Cardiac septum (tissue), 1 donor: ENCODE measurements around the gene HRH4. TPM values are rescaled to one million over a fixed set of nuclear protein-coding genes. Genes with fewer than 3 reads are reported as not detected.

ENCODE experiments used
- DNase-seq: peaks from one replicate; pipeline ENCODE4 v3.0.0-alpha.2; 2020; ENCODE audit warnings: low spot score
- intact Hi-C: fragments of 100-400 bp; cut with DNase I; formaldehyde crosslinking; loops from one replicate; pipeline ENCODE4 v1.14.0; 2022
- total RNA-seq: library from RNA; stranded (reverse); fragmentation: NEBNext Ultra II Directional; extraction: Animal tissue kit (Norgen Biotek cat#: 25700); gene quantifications from one replicate; pipeline ENCODE4 v1.2.1, GENCODE V29; 2021
- donor health status: DM: no; HTN: no; CAD: no.

HRH4 gene
- total RNA-seq, 1 donor from 2014 or later: 0.08 TPM

DNA sequence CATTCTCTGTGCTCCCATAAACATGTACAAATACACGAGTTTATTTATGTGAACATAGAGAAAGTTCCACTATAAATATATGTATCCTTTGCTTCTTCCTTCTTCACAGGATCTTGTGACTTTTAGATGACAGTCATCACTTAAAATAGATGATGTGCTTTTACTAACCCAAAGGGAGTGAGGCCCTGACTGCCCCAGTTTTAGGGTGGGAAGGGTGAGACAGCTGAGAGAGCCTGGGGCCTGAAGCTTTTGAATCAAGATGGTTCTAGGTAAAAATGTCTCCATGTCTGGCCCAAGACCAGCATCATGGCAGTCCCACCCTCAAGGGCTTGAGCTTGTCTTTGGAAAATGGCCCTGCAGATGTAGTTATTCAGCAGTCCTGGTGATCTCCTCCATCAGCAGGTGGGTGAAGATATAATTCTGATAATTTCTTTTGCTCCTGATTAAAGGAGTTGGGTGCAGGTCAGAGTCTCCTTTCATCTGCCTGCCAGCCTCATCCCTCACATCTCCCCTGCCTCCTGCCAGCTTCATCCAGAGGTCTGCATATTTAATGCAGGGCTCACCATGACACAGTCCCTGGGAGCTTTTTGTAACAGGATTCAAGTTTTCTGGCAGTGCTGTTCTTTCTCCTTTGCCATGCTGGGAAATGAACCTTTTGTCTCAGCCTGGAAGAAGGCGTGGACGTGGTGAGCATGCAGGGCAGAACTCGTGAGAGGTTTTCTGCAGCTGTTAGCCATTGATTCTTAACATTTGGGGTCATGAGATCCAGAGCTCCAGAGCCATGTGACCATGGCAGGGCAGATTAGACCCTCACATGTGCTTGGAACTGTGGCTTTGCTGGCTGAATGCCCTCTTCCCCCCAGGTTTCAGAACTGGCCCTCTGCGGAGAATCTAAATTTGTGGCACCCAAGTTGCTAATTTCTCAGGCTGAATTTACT, 2.7 kb downstream of the HRH4 start:
- intact Hi-C loops: no loop called here
- no peak for DNase-seq

DNA sequence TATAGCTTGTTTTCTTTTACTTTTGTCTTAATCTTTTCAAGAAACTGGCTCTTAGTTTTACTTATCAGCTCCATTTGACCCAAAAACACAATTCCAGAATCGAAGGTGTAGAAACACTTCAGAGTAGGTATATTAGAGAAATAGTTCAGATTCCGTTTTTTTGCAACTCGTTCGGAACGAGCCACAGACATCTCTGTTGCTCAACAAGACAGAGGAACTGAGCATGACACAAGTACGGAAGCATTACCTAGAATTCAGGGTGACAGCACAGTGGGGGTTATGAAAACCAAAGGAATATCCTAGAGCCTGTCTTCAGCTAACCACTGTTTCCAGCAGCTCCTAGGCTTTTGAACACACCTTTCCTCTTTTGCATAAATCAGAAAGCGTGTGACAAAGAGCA, 5.0 kb downstream of the HRH4 start:
- intact Hi-C loops: no loop called here
- no peak for DNase-seq

DNA sequence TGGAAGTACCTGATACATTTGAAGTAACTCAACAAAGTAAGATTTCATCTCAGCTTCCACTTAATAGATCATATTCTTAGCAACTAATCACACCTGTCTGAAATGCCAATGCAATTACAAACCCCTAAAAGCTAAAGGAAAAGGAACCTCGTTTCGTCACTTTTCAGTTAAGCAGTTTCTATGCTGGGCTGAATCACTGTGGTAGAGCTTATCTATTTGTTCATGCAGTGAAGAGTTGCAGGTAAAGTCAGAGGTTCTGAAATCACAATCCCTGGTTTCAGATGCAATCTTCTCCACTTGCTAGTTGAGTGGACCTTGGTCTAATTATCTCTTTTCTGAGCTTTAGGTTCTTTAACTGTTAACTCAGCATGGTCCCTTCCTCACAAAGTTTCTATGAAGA, 6.3 kb downstream of the HRH4 start:
- intact Hi-C loops: no loop called here
- DNase-seq: no peak

DNA sequence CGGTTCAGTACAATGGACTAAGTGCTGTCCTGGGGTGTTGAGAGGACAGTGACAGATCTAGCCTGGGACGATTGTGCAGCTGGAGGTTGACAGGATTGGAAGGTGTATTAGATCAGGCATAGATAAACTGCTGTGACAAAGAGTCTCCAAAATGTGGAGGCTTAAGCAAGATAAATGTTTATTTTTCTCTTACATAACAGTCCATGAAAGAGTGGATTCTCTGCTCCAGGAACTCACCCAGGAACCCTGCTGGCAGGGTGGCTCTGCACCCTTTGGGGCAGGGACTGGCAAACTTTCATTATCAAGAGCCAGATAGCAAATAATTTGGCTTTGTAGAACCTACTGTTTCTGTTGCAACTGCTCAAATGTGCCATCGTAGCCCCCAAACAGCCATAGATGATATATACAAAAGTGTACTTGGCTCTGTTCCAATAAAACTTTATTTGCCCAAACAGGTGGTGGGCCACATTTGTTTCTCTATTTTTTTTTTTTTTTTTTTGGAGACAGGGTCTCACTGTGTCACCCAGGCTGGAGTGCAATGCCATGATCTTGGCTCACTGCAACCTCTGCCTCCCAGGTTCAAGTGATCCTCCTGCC, 9.7 kb downstream of the HRH4 start:
- no peak for DNase-seq
- intact Hi-C loops: no loop called here

DNA sequence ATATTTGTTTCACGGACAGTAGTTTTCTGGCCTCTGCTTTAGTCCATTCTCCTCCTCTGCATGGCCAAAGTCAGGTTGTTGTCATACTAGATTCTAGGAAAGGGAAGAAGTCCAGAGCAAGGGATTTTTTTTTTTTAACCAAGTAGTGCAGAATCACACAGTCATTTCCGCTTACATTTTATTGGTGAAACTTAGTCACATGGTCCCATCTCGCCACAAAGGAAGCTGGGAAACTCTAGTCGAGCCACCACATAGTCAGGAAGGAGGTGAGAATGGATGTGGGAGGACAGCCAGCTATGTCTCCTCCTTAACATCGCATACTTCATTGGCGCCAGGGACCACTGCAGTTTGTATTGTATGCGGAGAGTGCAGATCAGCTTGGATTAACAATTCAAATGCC, 10.4 kb downstream of the HRH4 start:
- intact Hi-C loops: no loop called here
- DNase-seq: no peak

DNA sequence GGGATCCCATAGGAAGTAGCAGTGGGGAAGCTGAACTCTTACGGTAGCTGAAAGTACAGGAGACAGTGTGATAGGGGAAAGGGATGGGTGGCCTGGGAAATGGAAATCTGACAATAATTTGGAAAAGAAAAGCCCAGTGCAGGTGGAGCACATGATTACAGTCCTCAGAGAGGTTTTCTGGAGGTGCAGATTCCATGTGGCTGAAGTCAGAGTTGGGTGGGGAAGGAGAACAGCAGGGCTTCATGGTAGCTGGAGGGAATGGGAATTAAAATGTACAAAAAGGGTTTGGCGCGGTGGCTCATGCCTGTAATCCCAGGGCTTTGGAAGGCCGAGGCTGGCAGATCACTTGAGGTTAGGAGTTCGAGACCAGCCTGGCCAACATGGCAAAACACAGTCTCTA, 12.2 kb downstream of the HRH4 start:
- DNase-seq: no peak
- intact Hi-C loops: no loop called here

DNA sequence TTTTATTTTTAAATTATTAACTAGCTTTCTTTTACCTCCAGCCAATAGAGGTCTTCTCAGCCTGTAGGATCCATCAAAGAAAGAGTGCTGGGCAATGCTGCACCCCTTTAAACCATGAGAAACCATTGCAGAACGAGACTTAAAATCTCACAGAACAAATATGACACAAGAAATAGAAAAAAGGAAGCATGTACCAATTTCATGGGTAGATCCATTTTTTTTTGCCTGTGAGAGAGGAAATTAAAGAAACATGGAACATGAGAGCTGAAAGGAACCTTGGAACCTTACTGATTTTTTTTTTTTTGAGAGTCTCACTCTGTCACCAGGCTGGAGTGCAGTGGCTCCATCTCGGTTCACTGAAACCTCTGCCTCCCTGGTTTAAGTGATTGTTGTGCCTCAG, 14.0 kb downstream of the HRH4 start:
- DNase-seq: no peak
- intact Hi-C loops: no loop called here

DNA sequence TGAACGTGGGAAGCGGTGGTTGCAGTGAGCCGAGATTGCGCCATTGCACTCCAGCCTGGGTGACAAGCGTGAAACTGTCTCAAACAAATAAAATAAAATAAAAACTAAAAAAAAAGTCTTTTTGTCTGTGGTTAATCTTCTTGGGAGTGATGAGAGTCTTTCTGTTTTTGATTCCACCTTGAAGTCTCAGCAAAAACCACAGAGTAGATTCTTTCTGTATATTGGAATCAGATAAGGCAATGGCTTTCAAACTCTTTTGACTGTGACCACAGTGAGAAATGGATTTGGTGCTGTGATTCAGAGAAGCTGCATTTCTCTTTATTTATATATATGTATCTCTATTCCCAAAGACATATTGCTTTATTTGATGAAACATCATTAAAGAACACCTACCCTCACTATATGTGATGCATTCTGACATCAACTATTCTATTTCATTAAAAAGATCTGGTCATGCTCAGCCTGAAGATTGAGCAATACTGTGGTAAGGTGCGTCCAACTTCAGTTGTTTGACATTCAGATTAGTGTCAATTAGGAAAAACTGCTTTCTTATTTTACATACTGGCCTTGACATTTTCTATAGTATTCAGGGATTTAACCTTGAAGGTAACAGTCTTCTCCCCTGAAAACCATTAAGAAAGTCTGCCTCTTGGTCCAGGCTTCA, 15.6 kb downstream of the HRH4 start:
- intact Hi-C loops: no loop called here
- no peak for DNase-seq

DNA sequence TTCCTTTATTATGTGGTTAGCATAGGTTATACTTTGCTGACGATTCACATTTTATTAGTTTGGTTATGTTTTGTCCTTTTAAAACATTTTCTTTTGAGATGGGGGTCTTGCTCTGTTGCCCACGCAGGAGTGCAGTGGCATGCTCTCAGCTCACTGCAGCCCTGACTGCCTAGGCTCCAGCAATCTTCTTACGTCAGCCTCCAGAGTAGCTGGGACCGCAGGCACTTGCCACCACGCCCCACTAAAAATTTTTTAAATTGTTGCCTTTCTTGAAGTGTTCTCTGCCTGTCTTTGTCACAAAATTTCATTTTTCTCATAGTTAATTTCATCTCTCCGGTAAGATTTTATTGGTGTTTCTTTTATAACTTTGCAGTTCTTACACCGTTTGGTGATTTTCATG, 18.9 kb downstream of the HRH4 start:
- intact Hi-C loops: no loop called here
- DNase-seq: no peak

DNA sequence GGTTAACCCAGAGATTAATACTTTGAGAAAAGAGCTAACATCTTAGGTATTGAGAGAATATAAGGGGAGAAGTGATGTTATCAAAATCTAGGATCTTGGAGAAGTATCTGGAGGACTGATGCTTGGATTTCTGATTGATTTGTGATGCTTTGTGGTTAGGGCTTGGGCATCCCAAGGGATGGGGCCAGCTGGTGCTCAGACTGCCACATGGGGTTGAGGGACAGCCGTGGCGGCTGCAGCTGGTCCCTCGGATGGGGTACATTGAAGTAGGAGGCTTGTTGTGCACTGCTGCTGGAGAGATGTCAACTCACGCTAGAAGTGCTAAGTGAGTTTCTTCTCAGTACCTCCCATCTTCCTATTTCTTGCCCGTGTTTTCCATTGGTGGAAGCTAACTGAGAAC, 22.4 kb downstream of the HRH4 start:
- DNase-seq: no peak
- intact Hi-C loops: loop anchor here (10.0 kb wide), 1 partner anchor 308 kb away; no protein-coding TSS in a partner anchor

DNA sequence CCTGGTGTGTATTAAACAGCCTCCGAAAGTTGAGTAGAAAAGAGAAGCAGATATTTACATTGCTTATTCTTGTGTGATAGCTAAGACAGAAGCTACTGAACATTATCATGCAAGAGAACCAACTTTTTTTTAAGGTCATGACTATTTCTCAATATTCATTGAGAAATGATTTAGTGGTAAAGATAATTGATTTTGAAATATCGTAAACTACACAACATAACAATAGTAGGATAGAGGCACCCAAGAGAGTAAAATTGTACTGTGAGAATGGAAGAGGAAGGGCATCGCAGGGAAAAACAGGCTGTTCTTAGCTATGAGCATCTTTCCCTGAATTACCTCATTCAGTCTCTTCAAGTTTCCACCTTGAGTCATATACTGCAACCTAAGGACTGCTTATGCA, 25.2 kb downstream of the HRH4 start:
- intact Hi-C loops: loop anchor here (5.0 to 10.0 kb wide), 2 partner anchors 242 to 311 kb away; no protein-coding TSS in a partner anchor
- DNase-seq: no peak

DNA sequence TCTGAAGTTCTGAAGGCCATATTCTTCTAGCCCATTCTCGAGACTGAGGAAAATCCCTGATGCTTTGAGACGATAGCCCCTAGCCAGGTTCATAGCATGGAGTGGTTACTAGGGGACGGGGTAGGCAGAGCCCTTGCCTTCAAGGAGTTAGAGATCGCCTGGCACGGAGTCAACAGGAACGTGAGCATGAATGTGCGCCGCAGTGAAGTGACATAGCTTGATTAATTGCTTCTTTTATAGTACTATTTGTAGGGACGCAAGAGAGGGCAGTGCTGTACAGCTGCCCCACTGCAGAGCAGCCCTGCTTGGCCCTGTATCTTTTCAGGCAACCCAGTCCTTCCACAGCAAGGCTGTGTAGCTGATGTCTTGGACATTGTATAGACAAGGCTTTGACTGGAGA, 26.2 kb downstream of the HRH4 start:
- intact Hi-C loops: loop anchor here (5.0 to 10.0 kb wide), 2 partner anchors 241 to 312 kb away; no protein-coding TSS in a partner anchor
- no peak for DNase-seq

DNA sequence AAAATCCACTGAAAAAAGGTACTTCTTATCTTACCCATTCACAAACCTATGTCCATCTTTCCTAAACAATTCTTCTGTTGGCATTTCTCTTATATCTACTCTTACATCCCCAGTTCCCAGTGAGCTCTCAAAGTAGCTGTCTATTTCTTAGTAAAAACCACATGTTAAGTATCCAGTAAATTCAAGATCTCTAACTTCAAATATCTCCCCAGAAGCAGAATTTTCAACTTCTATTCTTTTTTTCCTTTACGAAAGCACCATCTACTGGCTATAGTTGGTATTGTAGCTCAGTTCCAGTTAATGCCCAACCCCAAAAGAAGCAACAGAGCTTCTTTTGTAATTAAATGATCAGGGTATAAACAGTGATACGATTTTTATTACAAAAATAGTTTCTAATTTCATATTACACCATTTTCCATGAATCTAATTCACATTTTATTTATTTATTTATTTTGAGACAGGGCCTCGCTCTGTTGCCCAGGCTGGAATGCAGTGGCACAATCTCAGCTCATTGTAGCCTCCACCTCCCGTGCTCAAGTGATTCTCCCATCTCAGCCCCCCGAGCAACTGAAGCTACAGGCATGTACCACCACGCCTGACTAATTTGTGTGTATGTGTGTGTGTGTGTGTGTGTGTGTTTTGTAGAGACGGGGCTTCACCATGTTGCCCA, 28.5 kb downstream of the HRH4 start:
- intact Hi-C loops: loop anchor here (2.0 to 10.0 kb wide), 3 partner anchors 130 to 314 kb away; no protein-coding TSS in a partner anchor

DNA sequence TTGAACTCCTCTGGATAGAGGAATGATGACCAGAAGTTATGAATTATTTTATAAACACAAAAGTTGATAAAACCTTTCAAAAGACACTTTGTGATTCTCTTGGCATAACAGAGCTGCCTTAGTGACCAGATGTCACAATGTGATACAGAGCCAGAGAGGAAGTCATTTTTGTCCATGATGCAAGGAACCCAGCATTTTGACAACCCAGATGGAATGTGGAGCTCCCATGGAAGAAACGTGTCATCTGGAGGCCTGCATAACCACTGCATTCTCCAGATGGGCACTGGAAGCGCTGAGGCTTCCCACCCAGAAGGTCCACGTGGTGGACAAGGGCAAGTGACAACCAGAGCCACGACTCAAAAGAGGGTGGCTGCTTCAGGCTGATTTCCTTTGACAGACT, 30.1 kb downstream of the HRH4 start:
- DNase-seq: no peak
- intact Hi-C loops: no loop called here

More for the DNA sequence above, 28.5 kb downstream of the HRH4 start:
- no peak for DNase-seq

DNA sequence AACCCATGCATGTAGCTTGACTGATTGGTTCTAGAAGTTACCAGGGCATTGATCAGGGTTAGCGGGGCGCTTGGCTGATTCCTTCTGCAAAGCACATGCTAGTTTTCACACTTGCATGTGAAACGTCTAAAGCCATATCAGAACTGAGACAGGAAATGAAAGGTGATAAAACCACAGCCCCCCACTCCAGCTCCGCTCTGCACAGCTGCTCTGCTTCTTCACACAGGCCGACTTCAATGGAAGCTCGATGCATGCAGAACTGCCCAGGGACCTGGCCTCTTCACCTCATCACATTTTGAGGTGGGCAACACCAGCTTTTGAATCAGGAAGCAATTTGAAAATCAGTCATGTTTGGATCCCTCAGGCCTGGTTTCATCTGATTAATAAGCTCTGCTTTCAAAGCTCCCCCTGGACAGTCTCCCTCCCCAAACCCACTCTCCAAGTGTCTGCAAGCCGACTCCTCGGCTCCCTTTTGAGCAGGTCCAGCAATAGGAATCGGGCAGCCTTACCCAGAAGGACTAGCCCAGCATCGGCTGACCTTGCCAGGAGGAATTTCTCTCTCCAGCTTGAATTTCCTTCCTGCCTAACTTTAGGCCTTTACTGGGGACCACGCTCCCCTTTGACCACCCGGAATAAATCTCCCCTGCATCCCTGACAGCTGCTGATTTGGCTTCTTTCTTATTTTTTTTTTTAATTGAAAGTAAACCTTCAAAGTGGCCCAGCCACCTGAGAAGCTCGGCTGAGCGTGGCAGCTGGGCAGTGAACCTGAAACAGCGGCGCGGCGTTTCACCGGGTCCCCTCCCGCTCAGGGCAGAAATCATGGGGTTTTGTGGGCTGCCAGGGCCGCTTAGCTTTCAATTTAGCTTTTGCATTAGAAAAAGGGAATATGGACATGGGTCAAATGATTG, 31.7 kb downstream of the HRH4 start:
- intact Hi-C loops: no loop called here
- no peak for DNase-seq

DNA sequence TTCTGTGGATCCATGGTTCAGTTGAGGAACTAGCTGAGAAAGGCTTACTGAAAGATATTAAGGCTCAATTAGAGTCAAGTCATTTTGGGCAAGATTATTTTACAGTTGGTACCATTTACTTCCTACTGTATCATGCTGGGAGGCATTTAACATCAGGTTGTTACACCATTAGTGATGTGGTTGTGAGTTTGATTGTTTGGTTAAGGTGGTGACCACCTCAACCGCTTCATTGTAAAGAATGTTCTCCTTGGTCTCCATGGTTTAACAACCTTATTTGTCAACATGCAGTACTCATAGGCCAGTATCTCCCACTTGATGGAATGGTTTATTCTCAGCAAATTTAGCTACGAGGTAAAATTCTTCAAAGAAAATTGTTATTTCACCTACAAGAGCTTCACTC, 34.1 kb downstream of the HRH4 start:
- no peak for DNase-seq
- intact Hi-C loops: no loop called here

DNA sequence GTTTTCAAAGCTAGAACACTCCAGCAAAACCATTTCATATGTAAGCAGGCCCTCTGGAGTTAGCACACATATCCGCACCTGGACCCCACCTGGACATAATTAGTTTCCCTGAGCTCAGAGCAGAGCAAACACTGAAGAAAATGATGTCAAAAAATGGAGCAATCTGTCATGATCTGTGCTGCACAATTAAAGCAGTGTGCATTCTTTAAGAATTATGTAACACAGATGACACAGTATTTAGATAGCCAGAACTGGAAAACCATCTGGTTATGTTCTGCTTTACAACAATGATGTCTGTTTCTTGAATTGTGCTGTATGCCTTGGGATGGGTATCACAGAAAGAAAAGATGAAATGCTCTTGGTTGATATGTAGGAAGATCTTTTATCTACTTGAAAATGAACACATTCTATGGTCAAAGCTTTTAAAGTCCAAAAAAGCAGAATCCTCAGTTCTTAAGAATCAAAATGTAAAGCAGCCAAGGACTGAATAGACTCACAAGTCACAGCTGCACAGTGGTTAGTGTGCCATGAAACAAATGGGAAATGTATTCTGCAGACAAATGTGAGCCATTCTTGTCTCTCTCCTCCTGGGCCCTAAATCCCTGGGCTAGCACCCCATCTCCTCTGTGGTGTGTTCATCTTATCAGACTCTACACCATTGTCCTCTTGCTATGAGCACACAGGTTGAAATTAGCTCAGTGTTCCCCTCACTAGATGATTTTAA, 36.8 kb downstream of the HRH4 start:
- intact Hi-C loops: no loop called here
- DNase-seq: no peak

DNA sequence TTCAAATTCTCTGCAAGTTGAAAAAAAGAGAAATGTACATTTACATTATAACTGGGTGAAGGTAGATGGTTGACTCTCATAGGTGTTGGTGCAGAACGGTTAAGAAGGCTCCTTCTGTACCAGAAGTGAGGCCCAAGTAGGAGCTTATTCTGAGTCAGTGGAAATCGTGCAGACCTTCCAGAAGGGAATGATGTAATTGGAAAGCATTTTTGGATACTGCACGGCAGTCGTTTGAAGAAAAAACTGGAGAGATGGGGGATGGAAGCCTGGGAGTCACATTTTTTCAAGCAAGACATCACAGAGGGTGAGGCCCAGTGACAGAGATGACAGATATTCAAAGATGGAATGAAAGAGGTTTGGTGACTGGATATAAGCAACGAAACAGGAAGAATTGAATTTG, 39.4 kb downstream of the HRH4 start:
- no peak for DNase-seq
- intact Hi-C loops: no loop called here
